Liver (tissue), 9 donors: ENCODE data around the gene CAP2. TPM values are rescaled to one million over a fixed set of nuclear protein-coding genes. Genes with fewer than 3 reads are reported as not detected.

Experiments used
- DNase-seq: peaks from one replicate; pipeline ENCODE4 v3.0.0-alpha.2; 2017; ENCODE audit warnings: low spot score
- H3K27ac ChIP-seq, 2 donors: one replicate each; pipeline ENCODE4 v1.7.0; 2013; ENCODE audit warnings: inconsistent platforms in 2 of 2, low read length in 2 of 2, control low read depth in 1 of 2, low read depth in 1 of 2, mild to moderate bottlenecking in 1 of 2
- H3K27me3 ChIP-seq, 4 donors: one replicate each; pipeline versions ENCODE4 v1.6.1 to v1.7.0; 2013; ENCODE audit warnings: low read length in 3 of 4, inconsistent platforms in 1 of 4, mild to moderate bottlenecking in 1 of 4, moderate library complexity in 1 of 4; ENCODE audit not compliant: control insufficient read depth in 4 of 4, insufficient read depth in 4 of 4
- H3K36me3 ChIP-seq, 4 donors: one replicate each; pipeline versions ENCODE4 v1.6.1 to v1.7.0; 2013; ENCODE audit warnings: low read length in 3 of 4, mild to moderate bottlenecking in 3 of 4, low read depth in 1 of 4, moderate library complexity in 1 of 4; ENCODE audit not compliant: control insufficient read depth in 4 of 4, insufficient read depth in 3 of 4
- H3K4me1 ChIP-seq, 4 donors: one replicate each; pipeline versions ENCODE4 v1.6.1 to v1.7.0; 2013; ENCODE audit warnings: low read length in 3 of 4, mild to moderate bottlenecking in 3 of 4, moderate library complexity in 1 of 4; ENCODE audit not compliant: control insufficient read depth in 4 of 4, insufficient read depth in 4 of 4
- H3K4me3 ChIP-seq, 3 donors: one replicate each; pipeline versions ENCODE4 v1.6.1 to v1.7.0; 2013; ENCODE audit warnings: low read length in 3 of 3, control low read depth in 1 of 3, low read depth in 1 of 3, mild to moderate bottlenecking in 1 of 3
- H3K9ac ChIP-seq, 2 donors: one replicate each; pipeline ENCODE4 v1.7.0; 2013; ENCODE audit warnings: low read length in 2 of 2, mild to moderate bottlenecking in 2 of 2, moderate library complexity in 2 of 2, control low read depth in 1 of 2, low read depth in 1 of 2
- H3K9me3 ChIP-seq, 4 donors: one replicate each; pipeline versions ENCODE4 v1.6.1 to v1.7.0; 2013; ENCODE audit warnings: low read length in 3 of 4; ENCODE audit not compliant: control insufficient read depth in 4 of 4
- EGR1 ChIP-seq, 2 donors: IDR thresholded peaks; 2 replicates each; pipeline ENCODE4 v1.6.1; 2016 to 2018; ENCODE audit warnings: antibody characterized with exemption in 2 of 2, low read depth in 2 of 2
- FOXA1 ChIP-seq: IDR thresholded peaks from 2 replicates; pipeline ENCODE4 v1.6.1; 2016; ENCODE audit warnings: antibody characterized with exemption
- FOXA2 ChIP-seq: IDR thresholded peaks from 2 replicates; pipeline ENCODE4 v1.6.1; 2016; ENCODE audit warnings: antibody characterized with exemption
- GABPA ChIP-seq, 2 donors: IDR thresholded peaks in 1 of 2; conservative IDR thresholded peaks in 1 of 2; 2 replicates each; pipeline ENCODE4 v1.6.1; 2016; ENCODE audit warnings: antibody characterized with exemption in 2 of 2, mild to moderate bottlenecking in 1 of 2, moderate library complexity in 1 of 2
- HNF4A ChIP-seq, 2 donors: conservative IDR thresholded peaks; 2 replicates each; pipeline ENCODE4 v1.6.1; 2016; ENCODE audit warnings: antibody characterized with exemption in 2 of 2, mild to moderate bottlenecking in 2 of 2
- HNF4G ChIP-seq: IDR thresholded peaks from 2 replicates; pipeline ENCODE4 v1.6.1; 2016; ENCODE audit warnings: antibody characterized with exemption
- JUND ChIP-seq, 2 donors: IDR thresholded peaks; 2 replicates each; pipeline ENCODE4 v1.6.1; 2016; ENCODE audit warnings: antibody characterized with exemption in 2 of 2
- NR2F2 ChIP-seq: IDR thresholded peaks from 2 replicates; pipeline ENCODE4 v1.6.1; 2016; ENCODE audit warnings: antibody characterized with exemption
- RAD21 ChIP-seq, 2 donors: IDR thresholded peaks; 2 replicates each; pipeline ENCODE4 v1.6.1; 2016; ENCODE audit warnings: antibody characterized with exemption in 2 of 2, mild to moderate bottlenecking in 2 of 2
- RXRA ChIP-seq, 2 donors: IDR thresholded peaks; 2 replicates each; pipeline ENCODE4 v1.6.1; 2017 to 2018; ENCODE audit warnings: antibody characterized with exemption in 2 of 2, mild to moderate bottlenecking in 1 of 2
- SP1 ChIP-seq: IDR thresholded peaks from 2 replicates; pipeline ENCODE4 v1.6.1; 2018; ENCODE audit warnings: antibody characterized with exemption, mild to moderate bottlenecking
- TAF1 ChIP-seq: conservative IDR thresholded peaks from 2 replicates; pipeline ENCODE4 v1.6.1; 2016; ENCODE audit warnings: antibody characterized with exemption, mild to moderate bottlenecking
- YY1 ChIP-seq: IDR thresholded peaks from 2 replicates; pipeline ENCODE4 v1.6.1; 2016; ENCODE audit warnings: antibody characterized with exemption, mild to moderate bottlenecking
- WGBS: extraction: QIAGEN DNeasy Blood & Tissue Kit; methylation state at CpG from one replicate; pipeline ENCODE4 v1.1.7; 2013; 5-methylcytosine and 5-hydroxymethylcytosine counted together
- polyA plus RNA-seq, 2 donors: library from polyadenylated mRNA; stranded (reverse) in 1 of 2; unstranded in 1 of 2; fragments of 200-250 nt in 1 of 2; fragments of >200 nt in 1 of 2; fragmentation: Nextera tagmentation in 1 of 2; extraction: Ambion mirVana in 1 of 2; gene quantifications; one replicate each; pipeline versions ENCODE4 v1.2.1 to v1.2.3, GENCODE V29; 2013 to 2015
- total RNA-seq, 2 donors: library from RNA; depleted of rRNA; stranded (reverse); fragments of >200 nt; gene quantifications; one replicate each; pipeline ENCODE4 v1.2.3, GENCODE V29; 2014
- TF ChIP-seq, protein P1 (sequence below): IDR thresholded peaks from 2 replicates; pipeline ENCODE4 v1.6.1; 2016; ENCODE audit warnings: antibody characterized with exemption
- TF ChIP-seq, protein P2 (sequence below): IDR thresholded peaks from 2 replicates; pipeline ENCODE4 v1.6.1; 2016; ENCODE audit warnings: antibody characterized with exemption
- TF ChIP-seq, protein P3 (sequence below): fragments of 150-350 bp; IDR thresholded peaks from 2 replicates; pipeline ENCODE4 v1.5.1; 2017; ENCODE audit warnings: improper control_type of control experiment, low read depth, low read length; ENCODE audit not compliant: missing input control
- TF ChIP-seq, protein P4 (sequence below): IDR thresholded peaks from 2 replicates; pipeline ENCODE4 v1.6.1; 2016; ENCODE audit warnings: antibody characterized with exemption
- donor health status: healthy.
- donor health status: healthy.
- donor health status: healthy.
- donor health status: healthy.
- donor health status: healthy.

CAP2 gene
- total and polyA plus RNA-seq, 4 donors = 1.2 to 6.4 (median 2.5) TPM

DNA sequence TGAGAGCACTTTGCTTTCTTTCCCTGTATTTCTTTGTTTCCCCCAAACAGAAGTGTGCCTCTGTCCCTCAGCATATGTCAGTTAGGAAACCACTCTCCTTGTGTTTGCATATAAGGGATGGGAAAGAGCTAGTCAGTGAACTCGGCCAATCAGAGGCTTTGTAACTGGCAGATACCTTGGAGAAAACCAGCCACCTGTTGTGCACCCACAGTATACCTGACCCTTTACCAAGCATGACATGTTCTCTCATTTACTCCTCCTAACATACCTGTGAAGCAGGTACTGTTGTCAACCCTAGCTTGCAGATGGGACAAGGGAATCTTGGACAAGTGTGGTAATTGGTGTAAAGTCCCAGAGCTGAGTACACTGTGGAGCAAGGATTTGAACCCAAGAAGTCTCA lies 110.6 kb downstream of the CAP2 start (continued):
- TF ChIP-seq, protein P1, sequence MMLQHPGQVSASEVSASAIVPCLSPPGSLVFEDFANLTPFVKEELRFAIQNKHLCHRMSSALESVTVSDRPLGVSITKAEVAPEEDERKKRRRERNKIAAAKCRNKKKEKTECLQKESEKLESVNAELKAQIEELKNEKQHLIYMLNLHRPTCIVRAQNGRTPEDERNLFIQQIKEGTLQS = no peak
- TF ChIP-seq, protein P2, sequence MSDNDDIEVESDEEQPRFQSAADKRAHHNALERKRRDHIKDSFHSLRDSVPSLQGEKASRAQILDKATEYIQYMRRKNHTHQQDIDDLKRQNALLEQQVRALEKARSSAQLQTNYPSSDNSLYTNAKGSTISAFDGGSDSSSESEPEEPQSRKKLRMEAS = no peak
- TF ChIP-seq YY1 = no peak
- TF ChIP-seq NR2F2 = no peak
- TF ChIP-seq FOXA2 = no peak
- no peak for TF ChIP-seq FOXA1
- TF ChIP-seq RXRA (IDR thresholded peaks at IDR 0.05) = no peak
- TF ChIP-seq, protein P3, sequence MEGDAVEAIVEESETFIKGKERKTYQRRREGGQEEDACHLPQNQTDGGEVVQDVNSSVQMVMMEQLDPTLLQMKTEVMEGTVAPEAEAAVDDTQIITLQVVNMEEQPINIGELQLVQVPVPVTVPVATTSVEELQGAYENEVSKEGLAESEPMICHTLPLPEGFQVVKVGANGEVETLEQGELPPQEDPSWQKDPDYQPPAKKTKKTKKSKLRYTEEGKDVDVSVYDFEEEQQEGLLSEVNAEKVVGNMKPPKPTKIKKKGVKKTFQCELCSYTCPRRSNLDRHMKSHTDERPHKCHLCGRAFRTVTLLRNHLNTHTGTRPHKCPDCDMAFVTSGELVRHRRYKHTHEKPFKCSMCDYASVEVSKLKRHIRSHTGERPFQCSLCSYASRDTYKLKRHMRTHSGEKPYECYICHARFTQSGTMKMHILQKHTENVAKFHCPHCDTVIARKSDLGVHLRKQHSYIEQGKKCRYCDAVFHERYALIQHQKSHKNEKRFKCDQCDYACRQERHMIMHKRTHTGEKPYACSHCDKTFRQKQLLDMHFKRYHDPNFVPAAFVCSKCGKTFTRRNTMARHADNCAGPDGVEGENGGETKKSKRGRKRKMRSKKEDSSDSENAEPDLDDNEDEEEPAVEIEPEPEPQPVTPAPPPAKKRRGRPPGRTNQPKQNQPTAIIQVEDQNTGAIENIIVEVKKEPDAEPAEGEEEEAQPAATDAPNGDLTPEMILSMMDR = no peak
- no peak for TF ChIP-seq SP1
- TF ChIP-seq HNF4G = no peak
- TF ChIP-seq HNF4A (conservative IDR thresholded peaks at IDR 0.05) = no peak

DNA sequence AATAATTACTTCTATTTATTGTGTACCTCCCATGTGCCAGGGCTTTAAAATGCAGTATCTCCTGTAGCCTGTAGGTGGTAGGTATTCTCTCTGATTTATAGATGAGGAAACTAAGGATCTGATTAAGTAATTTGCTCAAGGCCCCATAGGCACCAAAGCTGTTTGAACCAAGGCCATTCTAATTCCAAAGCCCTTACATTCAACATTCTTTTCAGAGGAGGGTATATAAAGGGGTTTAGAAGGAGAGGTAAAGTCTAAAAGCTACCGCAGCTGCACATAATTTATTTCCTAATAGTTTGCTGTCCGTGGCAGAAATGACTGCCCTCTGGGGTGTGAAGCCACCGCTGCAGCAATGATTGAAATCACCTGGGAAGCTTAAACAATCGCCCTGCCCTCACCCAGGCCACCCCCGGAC lies 111.7 kb downstream of the CAP2 start:
- H3K4me3 ChIP-seq = no peak overlapping the region
- peaks cover 0 to 6% (median 2%) of the 10 kb centered on the region in 4 donors for H3K4me1 ChIP-seq
- H3K27me3 ChIP-seq = no peaks in the 10 kb centered on the region
- WGBS = 87% methylated on average over 5 of the region's 5 CpGs
- H3K36me3 ChIP-seq = no peaks in the 10 kb centered on the region
- TF ChIP-seq YY1 (no peak), FOXA2 (no peak), NR2F2 (no peak), TAF1 (no peak), JUND (IDR thresholded peaks at IDR 0.05) (no peak), SP1 (no peak), GABPA (IDR thresholded peaks at IDR 0.05 in 1 of 2, conservative IDR thresholded peaks at IDR 0.05 in 1 of 2) (no peak), RAD21 (IDR thresholded peaks at IDR 0.05) (peak; percentile 48 to 58), RXRA (IDR thresholded peaks at IDR 0.05) (no peak), FOXA1 (no peak), HNF4A (conservative IDR thresholded peaks at IDR 0.05) (no peak), HNF4G (no peak), EGR1 (IDR thresholded peaks at IDR 0.05; ENCODE audit: low read depth in 2 of 2) (no peak)
- TF ChIP-seq, protein P4, sequence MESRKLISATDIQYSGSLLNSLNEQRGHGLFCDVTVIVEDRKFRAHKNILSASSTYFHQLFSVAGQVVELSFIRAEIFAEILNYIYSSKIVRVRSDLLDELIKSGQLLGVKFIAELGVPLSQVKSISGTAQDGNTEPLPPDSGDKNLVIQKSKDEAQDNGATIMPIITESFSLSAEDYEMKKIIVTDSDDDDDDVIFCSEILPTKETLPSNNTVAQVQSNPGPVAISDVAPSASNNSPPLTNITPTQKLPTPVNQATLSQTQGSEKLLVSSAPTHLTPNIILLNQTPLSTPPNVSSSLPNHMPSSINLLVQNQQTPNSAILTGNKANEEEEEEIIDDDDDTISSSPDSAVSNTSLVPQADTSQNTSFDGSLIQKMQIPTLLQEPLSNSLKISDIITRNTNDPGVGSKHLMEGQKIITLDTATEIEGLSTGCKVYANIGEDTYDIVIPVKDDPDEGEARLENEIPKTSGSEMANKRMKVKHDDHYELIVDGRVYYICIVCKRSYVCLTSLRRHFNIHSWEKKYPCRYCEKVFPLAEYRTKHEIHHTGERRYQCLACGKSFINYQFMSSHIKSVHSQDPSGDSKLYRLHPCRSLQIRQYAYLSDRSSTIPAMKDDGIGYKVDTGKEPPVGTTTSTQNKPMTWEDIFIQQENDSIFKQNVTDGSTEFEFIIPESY = no peak
- TF ChIP-seq, protein P2 = no peak
- TF ChIP-seq, protein P3 = peak; percentile 39
- TF ChIP-seq, protein P1 = no peak
- H3K9ac ChIP-seq = no peak overlapping the region
- H3K27ac ChIP-seq = no peak overlapping the region
- H3K9me3 ChIP-seq = no peaks in the 10 kb centered on the region
- no peak for DNase-seq
